ENCODE measurements around the gene PLK1.

The PLK1 gene

DNA sequence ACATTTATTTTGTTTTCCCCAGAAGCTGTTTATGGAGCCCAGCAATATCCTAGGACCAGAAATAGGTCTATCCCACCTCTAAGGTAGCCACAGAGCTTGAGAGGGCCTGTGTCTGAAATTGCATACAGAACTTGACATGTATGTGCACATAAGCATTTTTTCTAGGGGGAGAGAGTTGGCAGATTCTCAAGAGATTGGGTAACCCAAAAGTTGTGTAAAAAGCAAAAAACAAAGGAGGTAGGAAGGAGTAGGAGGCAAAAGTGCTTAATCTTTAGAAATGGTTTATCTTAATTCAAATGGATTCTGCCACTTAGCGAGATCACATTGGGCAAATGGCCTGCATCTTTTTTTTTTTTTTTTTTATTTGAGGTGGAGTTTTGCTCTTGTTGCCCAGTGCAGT, 3.5 kb downstream of the PLK1 start:
- no peak for DNase-seq

DNA sequence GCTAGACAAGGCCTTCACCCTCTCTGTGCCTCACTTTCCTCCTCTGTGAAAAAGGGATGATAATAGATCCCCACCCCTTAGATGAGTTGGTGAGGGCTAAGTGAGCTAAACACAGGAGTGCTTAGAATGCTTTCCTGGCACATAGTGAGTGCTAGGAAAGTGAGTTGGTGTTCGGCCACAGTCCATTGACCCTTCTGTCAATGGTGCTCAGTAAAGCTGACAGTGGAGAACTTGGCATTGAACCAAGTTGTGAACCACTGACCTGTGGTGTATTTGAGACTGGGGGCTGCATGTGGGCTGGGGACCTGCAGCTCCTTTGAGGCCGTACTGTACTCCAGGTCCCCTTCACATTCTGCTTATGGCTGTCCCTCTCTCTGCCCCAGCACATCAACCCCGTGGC, 4.8 kb downstream of the PLK1 start:
- DNase-seq: no peak

DNA sequence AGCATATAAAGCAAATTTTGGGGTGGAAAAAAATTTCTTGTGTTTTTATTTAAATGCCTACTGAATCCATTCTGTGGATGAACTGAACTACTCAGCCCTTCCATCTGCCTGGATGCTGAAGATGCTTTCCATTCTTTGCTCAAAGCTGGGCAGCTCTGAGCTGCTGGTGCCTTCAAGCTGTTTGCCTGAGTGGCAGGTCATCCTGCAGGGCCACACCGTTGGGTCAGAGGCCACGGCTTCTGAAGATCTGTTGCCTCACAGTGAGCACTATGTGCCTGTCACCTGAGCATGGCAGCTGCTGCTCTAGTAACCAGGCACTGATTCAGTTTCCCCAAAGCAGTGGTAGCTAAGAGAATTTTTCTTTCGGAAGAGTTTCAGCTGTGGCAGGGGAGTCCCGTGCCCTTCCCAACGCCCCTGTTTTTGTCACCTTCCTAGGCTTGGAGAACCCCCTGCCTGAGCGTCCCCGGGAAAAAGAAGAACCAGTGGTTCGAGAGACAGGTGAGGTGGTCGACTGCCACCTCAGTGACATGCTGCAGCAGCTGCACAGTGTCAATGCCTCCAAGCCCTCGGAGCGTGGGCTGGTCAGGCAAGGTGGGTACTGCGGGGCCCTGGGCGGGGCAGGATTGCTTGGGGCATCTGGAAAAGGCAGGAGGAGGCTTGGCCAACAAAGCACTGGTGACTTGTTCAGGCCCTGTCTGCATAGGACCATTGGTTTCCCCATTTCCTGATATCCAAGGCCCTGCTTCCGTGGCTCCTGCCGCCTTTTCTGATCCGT, 8.5 kb downstream of the PLK1 start:
- DNase-seq: no peak

DNA sequence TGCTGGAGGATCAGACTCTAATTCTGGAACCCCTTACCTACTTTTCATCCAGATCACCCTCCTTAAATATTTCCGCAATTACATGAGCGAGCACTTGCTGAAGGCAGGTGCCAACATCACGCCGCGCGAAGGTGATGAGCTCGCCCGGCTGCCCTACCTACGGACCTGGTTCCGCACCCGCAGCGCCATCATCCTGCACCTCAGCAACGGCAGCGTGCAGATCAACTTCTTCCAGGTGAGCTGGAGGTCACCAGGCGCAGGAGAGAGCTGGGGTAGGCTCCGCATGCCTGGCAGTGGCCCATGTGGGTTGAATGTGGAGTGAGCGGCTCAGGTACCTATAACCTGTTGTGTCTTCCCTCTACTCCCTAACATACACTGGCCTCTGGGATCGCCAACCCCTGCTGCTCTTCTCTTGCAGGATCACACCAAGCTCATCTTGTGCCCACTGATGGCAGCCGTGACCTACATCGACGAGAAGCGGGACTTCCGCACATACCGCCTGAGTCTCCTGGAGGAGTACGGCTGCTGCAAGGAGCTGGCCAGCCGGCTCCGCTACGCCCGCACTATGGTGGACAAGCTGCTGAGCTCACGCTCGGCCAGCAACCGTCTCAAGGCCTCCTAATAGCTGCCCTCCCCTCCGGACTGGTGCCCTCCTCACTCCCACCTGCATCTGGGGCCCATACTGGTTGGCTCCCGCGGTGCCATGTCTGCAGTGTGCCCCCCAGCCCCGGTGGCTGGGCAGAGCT, 10.9 kb downstream of the PLK1 start:
- DNase-seq: no peak

DNA sequence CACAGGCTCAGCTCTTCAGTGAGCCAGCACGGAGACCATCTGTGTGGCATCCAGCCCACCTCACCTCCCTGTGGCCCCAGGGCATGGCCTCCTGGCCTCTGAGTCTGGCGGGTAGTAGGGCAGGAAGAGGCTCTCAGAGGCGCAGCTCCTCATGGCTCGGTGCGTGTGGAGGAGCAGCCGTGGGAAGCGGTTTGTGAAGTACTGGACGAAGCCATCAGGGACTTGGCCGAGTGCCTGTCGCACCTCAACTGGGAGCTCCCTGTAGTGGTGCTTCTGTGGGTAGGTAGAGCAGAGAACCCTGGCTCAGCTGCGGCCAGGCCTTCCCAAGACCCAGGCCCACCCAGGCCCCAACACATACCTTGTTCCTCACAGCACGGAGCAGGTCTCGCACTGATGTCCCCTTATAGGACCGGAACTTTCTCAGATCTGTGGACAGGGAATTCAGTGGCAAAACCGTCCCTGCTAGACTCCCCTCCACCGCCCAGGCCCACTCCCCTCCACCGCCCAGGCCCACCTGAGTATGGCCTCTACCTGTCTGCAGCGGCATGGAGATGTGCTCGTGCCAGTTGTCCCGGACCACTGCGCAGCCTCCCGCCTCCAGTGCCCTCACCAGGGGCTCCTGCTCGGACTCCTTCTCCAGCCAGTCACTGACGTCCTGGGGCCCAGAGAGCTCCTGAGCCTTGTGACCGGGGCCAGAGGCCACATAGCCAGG, 12.2 kb downstream of the PLK1 start:
- DNase-seq: no peak

DNA sequence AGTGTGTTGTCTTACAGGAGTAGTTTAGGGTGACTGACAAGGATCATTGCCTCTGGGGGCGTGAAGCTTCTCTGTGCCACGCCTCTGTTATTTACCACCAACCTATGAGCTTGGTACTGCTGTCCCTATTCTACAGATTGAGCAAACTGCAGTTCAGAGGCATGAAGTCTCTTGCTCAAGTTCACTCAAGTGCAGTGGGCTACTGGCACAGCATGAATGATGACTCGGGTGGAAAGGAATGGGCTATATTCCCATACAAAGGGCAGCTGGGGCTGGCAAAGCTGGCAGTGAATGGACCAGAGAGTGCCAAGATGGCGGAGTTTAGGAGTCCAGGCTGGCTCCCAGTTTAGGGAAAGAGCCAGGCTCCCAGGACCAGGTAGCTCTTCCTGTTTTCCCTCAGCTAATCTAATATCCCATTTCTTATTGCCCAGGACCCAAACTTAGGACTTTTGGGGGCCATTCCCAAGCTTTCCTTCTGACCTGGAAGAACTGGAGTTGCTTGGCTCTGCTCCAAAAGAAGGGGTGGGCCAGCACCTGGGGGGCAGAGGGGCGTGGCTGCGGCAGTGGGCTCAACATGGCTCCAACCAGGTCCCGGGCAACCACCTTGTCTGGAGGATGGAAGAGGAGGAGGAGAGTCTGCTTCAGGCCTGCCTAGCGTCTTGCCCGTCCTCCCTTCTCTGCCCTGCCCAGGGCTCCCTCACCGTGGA, 12.9 kb downstream of the PLK1 start:
- DNase-seq: no peak

DNA sequence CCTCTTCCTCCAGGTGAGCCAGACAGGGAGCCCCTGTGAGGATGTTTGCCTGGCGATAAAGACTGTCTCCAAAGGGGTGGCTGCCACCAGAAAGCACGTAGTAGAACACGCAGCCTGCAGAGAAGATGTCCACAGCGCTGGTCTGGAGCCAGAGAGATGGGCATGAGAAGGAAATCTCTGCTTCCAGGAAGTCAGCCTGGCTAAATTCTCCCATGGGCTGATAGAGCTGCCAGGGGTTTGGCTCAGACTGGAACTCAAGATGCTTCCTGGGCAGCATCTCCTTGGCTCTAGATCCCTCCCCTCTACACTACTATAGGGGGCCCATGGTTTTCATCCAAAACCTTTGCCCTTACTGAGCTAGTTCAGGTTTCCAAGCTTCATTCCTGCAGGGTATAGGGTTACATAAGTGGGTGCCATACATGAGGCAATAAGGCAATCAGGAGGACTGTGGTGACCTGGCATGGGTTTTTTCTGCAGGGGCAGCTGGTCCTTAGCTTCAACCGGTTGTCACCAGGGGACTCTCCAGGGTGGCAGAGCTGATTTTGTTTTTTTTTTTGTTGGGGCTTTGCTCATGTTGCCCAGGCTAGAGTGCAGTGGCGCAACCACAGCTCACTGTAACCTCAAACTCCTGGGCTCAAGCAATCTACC, 13.6 kb downstream of the PLK1 start:
- DNase-seq: no peak

DNA sequence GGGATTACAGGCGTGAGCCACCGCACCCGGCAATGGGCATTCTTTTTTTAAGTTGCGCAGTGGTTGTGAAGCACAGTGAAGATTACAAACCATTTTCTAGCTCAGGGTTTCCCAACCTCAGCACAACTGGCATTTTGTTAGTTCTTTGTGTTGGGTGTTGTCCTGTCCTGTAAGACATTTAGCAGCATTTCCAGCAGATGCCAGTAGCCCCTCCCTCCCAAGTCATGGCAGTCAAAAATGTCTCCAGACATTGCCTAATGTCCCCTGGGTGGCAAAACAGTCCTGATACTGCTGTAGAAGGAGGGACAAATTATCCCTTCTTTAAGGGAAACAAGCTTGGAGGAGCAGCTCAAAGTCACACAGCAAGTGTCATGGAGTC, 15.6 kb downstream of the PLK1 start:
- no peak for DNase-seq

DNA sequence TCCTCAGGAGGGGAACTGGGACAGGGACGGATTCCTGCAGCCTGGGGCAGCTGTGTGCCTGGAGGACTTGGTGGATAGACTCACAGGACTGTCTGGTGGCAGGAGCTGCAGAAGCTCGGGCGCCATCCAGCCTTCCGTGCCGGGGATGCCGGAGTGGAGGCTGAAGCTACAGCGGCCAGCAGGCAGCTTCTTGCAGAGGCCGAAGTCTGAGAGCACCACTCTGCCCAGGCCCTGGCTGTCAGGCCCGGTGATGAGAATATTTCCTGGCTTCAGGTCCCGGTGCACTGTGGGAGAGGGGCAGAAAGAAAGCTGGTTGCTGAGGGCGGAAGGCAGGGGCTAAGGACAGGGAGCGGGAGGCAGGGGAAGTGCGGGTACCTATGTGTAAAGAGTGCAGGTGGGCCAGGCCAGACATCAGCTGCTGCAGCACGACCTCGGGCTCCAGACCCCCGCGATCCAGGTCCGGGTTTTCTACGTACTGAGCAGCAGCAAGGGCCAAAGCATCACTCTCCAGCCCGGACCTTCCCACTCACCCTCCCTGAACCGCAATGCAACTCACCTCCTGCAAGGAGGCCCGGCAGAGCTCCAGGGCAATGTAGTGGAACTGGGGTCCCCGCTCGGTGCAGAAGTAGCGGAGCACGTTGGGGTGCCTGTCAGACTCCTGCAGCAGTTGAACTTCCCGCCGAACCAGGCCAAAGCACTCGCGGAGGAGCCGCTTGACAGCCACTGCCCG, 16.1 kb downstream of the PLK1 start:
- peak; percentile 42 for DNase-seq

DNA sequence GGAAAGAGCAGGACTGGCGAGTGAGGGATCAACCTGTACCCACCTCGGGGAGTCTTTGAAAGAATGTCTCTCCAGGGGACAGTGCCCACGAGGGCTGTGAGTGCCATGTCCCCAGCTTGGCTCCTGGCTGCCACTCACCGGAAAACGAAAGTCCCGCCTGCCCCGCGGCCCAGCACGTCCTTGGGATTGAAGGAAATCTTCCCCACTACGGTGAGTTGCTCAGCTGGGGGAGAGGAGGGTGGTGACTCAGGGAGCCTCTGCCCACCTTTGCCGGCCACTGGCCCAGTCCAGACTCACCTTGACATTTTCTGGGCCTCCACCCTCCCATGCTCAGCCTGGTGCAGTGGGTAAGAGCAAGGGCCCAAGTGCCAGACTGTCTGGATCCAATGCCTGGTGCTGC, 17.1 kb downstream of the PLK1 start:
- no peak for DNase-seq

DNA sequence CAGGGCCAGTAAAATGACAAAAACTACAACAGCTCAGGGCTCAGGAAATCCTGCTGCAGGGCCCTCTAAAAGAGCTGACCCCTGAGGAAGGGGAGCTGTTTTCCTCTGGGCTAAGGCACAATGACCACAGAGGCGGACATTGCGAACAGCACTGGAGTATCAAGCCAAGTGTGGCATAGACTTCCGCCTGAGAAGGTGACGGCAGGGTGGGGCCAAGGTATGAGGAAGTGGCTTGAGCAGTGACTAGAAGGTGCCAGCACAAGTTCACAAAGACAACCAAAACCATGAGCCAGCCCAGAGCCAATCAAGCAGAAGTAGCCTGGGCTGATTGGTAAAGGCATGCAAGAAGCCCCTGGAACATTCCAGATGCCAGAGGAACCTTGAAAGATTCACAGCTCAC, 20.4 kb downstream of the PLK1 start:
- no peak for DNase-seq

DNA sequence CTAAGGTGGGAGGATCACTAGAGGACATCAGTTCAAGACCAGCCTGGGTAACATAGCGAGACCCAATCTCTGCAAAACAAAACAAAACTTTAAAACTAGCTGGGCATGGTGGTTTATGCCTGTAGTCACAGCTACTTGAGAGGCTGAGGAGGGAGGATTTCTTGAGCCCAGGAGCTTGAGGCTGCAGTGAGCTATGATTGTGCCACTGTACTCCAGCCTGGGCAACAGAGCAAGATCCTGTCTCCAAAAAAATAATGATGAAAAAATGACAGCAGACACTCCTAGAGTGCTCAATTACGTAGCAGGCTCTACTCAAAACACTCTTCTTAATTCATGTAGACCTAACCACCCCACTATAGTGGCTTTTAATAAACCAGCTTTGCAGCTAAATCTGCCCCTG, 21.4 kb downstream of the PLK1 start:
- DNase-seq: no peak

DNA sequence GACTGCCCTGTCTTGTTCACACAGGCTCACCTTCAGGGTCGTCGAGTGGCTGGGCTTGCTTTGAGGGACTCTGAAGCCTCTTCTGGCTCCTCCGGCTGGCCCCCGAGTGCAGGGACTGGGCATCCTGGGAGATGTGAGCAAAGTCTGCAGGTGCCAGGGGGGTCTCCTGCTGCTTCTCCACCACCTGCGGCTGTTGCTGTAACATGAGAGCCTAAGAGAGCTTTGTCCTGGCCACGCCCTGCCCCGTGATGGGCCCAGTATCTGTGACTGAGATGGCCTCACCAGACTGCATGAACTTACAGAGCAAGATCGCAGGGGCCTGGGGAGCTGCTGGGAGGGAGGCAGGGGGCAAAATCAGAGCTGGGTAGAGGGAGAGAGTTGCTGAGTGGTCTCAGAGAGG, 21.8 kb downstream of the PLK1 start:
- peak; percentile 75 for DNase-seq

DNA sequence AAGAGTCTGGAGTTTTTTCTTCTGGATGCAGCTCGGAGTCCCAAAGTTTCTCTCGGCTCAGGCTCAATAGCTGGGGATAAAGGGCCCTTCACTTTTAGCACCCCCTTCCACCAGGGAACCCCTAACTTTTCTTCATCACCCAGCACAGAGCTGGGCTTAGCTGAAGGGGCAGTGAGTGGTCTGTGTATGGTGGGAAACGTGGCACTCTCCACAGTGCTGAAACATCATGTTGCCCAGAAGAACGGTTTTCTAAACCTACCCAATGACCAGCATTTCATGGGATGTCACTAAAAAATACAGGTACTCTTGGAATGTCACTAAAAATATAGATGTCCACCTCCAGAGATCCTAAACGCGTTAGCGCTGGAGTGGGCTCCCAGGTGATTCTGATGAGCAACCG, 22.4 kb downstream of the PLK1 start:
- DNase-seq: no peak

DNA sequence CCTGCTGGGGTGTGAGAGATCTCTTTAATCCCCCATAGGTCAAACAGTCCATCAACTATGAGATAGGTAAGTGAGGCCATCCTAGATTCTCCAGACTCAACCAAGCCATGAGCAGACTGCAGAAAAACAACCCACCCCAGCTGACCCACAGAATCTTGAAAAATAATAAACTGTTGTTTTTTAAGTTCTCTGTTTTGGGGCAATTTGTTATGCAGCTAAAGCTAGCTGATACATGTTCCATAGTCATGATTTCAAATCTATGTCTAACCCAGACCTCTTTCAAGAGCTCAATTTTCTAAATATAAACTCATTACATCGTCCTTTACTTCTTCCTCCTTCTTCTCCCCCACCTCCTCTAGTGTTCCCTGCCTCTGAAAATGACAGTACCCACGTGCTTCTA, 24.3 kb downstream of the PLK1 start:
- no peak for DNase-seq

DNA sequence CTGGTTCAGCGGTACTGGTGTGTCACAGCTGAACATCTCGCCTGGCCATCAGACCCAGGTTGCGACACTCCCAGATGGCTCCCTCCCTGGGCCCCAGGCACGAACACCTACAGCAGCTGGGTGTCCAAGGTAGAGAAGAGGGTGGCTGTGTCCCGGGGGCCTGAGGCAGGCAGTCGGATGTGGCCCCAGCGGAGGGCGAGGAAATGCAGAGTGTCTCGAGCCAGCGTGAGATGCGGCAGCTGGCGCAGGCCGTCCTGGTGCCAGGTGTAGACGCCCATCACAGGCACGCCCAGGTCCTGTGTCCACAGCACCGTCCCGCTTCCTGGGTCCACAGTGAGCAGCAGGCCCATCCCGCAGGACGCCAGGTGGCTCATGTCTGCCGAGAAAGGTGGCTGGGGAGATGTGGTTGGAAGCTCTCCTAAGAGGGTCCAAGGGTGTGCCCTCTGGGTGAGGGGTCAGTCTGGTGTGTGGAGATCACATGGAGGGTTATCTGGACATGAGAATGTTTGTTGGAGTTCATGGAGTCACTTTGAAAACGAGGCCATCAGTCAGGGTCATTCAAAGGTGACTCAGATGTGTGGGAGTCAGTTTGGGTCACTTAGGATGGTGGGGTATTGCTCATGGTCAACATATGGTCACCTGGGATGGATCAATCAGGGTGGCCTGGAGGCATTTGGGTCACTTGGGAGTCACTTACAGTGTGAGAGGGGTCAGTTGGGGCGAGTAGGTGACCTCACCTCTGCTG, 26.3 kb downstream of the PLK1 start:
- no peak for DNase-seq

DNA sequence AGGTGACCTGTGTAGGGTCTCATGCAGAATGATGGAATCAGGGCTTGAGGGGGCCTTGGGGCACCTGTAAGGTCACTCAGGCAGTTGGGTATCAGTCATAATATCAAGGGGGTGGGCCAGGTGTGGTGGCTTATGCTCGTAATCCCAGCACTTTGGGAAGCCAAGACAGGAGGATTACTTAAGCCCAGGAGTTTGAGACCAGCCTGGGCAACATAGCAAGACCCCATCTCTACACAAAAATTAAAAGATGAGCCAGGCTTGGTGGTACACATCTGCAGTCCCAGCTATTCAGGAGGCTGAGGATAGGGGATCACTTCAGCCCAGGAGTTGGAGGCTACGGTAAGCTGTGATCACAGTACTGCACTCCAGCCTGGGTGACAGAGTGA, 26.8 kb downstream of the PLK1 start:
- no peak for DNase-seq

DNA sequence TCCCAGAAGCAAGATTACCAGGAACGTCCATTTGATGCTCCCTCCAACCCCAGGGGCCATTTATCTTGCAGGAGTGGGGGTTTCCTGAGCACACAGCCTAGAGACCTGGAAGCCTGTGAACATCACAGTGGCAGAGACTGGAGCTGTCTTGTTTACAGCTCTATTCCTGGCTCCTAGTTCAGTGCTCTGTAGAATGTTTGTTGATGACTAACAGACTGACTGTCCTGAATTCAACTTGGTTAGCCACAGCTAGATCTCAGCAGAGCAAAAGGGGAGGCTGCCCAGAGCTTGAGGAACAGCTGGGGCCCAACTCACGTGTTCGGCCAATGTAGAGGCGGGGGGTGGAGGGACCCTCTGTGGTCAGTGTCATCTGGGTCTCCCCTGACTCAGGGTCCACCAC, 27.8 kb downstream of the PLK1 start:
- no peak for DNase-seq

DNA sequence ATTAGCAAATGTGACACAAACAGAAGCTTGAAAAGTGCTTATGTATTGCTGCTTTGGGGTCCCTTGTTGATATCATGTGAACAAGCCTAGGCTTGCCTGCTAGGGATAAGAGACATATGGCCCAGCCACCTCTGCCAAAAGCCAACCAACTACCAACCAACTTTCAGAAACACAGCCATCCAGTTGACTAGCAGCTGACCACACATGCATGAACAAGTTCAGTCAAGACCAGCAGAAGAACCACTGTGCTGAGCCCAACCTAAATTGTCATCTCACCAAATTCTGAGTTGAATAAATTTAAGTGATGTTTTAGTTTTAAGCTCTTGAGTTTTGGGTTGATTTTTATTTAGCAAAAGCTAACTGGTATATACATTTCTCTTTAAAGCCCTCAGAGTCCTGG, 30.8 kb downstream of the PLK1 start:
- peak; percentile 10 for DNase-seq

DNA sequence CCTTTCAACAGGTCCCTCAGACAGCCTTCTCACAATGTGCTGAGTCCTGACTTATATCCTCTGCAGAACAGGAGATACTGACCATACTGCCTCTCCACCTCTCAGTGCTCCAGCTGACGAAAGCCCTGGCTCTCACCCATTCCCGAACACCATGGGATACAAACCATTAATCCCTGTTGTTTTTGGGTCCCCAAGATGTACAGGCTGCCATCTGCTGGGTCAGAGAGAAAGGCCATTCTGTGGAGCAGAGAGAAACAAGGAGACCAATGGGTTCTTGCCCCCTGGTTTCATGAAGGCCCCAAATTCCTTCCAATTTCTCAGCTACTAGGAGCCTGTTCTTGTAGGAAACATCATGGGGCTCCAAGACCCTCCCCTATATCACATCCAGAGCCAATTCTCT, 31.3 kb downstream of the PLK1 start:
- DNase-seq: no peak

DNA sequence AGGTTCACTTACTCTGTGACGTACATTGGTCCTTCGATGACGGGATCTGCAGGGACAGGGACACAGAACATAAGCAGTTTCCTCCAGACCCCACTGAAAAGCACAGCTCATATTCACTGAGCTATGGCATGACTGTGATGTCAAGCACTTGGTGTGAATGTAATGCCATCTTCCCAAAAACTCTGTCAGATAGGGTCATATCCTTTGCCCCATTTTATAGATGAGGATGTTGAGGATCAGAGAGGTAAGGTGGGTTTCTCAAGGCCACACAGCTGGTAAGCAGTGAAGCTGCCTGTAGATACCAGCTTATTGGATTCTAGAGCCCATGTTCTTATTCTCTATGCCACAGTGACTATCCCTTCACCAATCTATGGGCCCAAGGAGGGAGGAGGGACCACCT, 31.8 kb downstream of the PLK1 start:
- no peak for DNase-seq

DNA sequence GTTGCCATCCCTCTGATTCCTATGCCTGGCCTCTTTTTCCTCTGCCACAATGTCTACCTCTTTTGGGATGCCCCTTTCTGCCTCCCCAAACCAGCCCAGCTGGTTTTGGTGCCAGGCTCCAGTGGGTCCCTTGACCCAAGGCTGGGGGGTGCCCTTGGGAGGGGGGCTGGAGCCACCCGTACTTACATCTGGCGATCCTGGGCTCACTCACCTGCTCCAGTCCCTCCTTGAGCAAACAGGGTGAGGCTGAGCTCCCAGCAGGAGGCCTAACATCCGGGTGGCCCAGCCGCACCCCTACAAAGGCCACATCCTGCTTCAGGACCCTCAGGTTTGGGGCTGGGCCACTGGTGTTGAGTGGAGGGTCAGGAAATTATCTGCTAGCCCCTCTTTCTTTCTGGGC, 33.1 kb downstream of the PLK1 start:
- peak; percentile 29 for DNase-seq

All from NCI-H69 (cell line).